Activated B cell treated with CpG ODN at 0.5 μM for 24 hours (primary cell): ENCODE results near the gene FBXL2. TPM values are rescaled to one million over a fixed set of nuclear protein-coding genes. Genes with fewer than 3 reads are reported as not detected.

Experiments
- ATAC-seq: fragments of 200-7000 bp; cut with Tn5 transposase; one replicate; pipeline ENCODE4 v1.10.0; 2021; ENCODE audit warnings: low read depth, mild to moderate bottlenecking, moderate library complexity
- CTCF ChIA-PET: fragments of 350-600 bp; sonication (Branson Sonifier 250); formaldehyde crosslinking; loops from one replicate; lab custom pipeline; 2021; ENCODE audit warnings: antibody characterized with exemption; lab: Charles Lee
- POLR2A ChIA-PET: fragments of 350-600 bp; sonication (Branson Sonifier 250); formaldehyde crosslinking; loops from one replicate; lab custom pipeline; 2021; ENCODE audit warnings: antibody characterized with exemption; lab: Charles Lee
- DNase-seq: peaks from one replicate; pipeline ENCODE4 v3.0.0; 2022
- H3K27ac Mint-ChIP-seq: one replicate; pipeline ENCODE4 v1.8.0; 2020; ENCODE audit warnings: mixed read lengths
- H3K27me3 Mint-ChIP-seq: one replicate; pipeline ENCODE4 v1.8.0; 2021; ENCODE audit warnings: mixed read lengths
- H3K36me3 Mint-ChIP-seq: one replicate; pipeline ENCODE4 v1.8.0; 2021; ENCODE audit warnings: low read depth, mixed read lengths
- H3K4me1 Mint-ChIP-seq: one replicate; pipeline ENCODE4 v1.8.0; 2021; ENCODE audit warnings: mixed read lengths
- H3K4me3 Mint-ChIP-seq: one replicate; pipeline ENCODE4 v1.8.0; 2020; ENCODE audit warnings: mild to moderate bottlenecking, mixed read lengths
- H3K9me3 Mint-ChIP-seq: one replicate; pipeline ENCODE4 v1.8.0; 2020; ENCODE audit warnings: mixed read lengths
- intact Hi-C: fragments of 100-400 bp; cut with micrococcal nuclease; formaldehyde crosslinking; loops from one replicate; pipeline ENCODE4 v1.15.1; 2024
- total RNA-seq: library from RNA; stranded (reverse); gene quantifications from 2 replicates; pipeline ENCODE4 v1.2.3, GENCODE V29; 2022
- TF ChIP-seq, protein P1 (sequence below): fragments of 200-600 bp; IDR thresholded peaks from one replicate; pipeline ENCODE4 v1.8.0; 2022; ENCODE audit warnings: antibody characterized with exemption, mild to moderate bottlenecking

The FBXL2 gene
- total RNA-seq, 1 donor from 2014 or later, result not detected

DNA sequence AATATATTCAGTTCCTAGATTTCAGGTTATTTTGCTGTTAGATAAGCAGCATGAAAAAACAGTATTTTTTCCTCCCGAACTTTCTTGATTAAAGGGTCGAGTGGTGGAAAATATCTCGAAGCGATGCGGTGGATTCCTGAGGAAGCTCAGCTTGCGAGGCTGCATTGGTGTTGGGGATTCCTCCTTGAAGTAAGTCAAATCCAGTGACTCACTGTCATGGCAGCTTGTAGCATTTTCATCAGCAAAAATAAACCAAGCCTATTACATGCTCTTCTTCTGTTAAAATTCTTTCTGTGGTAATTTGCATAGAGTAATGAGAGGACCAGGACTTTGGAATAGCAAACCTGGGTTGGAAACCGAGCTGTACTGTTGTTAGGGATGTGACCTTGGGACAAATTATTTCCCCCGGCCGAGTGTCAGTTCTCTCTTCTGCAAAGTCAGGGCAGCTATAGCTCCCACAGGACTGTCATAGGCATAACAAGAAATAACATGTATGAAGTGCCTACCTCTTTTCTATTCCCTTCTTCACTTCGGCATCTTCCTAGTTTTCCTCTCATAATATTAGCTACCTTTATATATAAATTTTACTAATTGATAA, 87.4 kb downstream of the FBXL2 start:
- intact Hi-C loops, result no loop called here
- ChIA-PET POLR2A (no interaction called here), CTCF (interaction anchor here (1.2 to 2.5 kb wide), 2 partner anchors 9 to 233 kb away, joined by 4 to 10 read pairs; no protein-coding TSS in a partner anchor)
- Mint-ChIP-seq H3K27me3 (no peaks in the 10 kb centered on the region), H3K4me3 (no peak overlapping the region), H3K36me3 (no peaks in the 10 kb centered on the region), H3K27ac (no peak overlapping the region), H3K9me3 (no peaks in the 10 kb centered on the region), H3K4me1 (no peaks in the 10 kb centered on the region)
- DNase-seq (no peak), ATAC-seq (no peak)
- TF ChIP-seq, protein P1, sequence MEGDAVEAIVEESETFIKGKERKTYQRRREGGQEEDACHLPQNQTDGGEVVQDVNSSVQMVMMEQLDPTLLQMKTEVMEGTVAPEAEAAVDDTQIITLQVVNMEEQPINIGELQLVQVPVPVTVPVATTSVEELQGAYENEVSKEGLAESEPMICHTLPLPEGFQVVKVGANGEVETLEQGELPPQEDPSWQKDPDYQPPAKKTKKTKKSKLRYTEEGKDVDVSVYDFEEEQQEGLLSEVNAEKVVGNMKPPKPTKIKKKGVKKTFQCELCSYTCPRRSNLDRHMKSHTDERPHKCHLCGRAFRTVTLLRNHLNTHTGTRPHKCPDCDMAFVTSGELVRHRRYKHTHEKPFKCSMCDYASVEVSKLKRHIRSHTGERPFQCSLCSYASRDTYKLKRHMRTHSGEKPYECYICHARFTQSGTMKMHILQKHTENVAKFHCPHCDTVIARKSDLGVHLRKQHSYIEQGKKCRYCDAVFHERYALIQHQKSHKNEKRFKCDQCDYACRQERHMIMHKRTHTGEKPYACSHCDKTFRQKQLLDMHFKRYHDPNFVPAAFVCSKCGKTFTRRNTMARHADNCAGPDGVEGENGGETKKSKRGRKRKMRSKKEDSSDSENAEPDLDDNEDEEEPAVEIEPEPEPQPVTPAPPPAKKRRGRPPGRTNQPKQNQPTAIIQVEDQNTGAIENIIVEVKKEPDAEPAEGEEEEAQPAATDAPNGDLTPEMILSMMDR, result no peak

DNA sequence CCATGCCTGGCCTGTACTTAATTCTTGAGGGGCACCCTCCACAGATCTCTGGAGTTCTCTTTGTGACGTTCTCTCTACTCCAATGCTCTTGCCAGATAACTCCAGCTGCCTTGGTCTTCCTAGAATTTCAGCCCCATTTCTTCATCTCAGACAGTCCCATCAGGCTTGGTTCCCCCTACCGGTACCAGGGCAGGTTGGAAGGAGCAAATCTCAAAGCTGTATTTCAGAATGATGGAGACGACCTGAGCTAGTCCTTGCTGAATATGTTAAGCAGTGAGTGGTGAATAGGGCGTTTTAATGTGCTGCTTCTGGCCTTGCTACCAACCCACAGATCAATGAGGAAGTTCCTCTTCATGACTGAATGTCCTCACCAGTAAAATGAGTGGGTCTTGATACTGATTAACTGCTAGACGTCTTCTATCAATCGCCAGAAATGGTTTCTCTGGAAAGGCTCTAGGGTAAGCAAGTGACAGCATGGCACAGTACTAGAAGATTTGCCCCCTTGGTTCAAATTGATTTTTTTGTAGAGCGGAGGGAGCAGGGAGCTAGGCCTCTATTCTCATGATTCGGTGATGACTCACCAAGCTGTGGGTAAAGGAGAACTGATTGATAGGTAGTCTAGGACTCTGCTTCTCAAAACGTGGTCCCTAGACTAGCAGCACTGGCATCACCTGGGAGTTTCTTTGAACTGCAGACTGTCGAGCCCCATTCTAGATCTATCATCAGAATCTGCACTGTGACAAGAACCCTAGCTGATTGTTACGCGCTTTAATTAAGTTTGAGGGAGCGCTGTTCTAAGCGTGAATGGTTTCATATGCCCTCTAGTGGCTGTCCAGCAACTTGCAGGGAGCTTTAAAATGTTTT, 95.2 kb downstream of the FBXL2 start:
- DNase-seq (no peak), ATAC-seq (peak; percentile 54)
- Mint-ChIP-seq H3K27ac (no peak overlapping the region), H3K36me3 (no peaks in the 10 kb centered on the region), H3K4me3 (no peak overlapping the region), H3K4me1 (peaks cover 2% of the 10 kb centered on the region), H3K9me3 (peaks cover 3% of the 10 kb centered on the region), H3K27me3 (peaks cover 4% of the 10 kb centered on the region)
- TF ChIP-seq, protein P1, result peak; percentile 80
- ChIA-PET CTCF (interaction anchor here (0.6 to 3.8 kb wide), 18 partner anchors 9 to 640 kb away, joined by 3 to 119 read pairs (median 5); no protein-coding TSS in a partner anchor), POLR2A (interaction anchor here (0.6 to 1.8 kb wide), 4 partner anchors 241 to 425 kb away, joined by 3 to 8 read pairs (median 6); no protein-coding TSS in a partner anchor)
- intact Hi-C loops, result loop anchor here (1.0 to 10.0 kb wide), 4 partner anchors 241 to 858 kb away; no protein-coding TSS in a partner anchor

DNA sequence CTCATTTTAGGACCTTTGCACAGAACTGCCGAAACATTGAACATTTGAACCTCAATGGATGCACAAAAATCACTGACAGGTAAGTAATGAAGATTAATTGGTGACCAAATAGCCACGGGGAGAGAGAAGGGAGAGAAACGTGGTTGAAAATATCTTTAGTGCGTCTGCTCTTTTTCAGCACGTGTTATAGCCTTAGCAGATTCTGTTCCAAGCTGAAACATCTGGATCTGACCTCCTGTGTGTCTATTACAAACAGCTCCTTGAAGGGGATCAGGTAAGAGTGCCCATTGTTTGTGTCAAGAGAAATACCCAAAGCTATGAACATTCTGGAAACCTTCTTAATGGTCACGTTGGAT, 95.8 kb downstream of the FBXL2 start:
- H3K4me1 Mint-ChIP-seq, result peaks cover 2% of the 10 kb centered on the region
- no peaks in the 10 kb centered on the region for H3K36me3 Mint-ChIP-seq
- no peak overlapping the region for H3K27ac Mint-ChIP-seq
- ChIA-PET CTCF (interaction anchor here (0.5 to 3.8 kb wide), 18 partner anchors 9 to 833 kb away, joined by 3 to 119 read pairs (median 5); no protein-coding TSS in a partner anchor), POLR2A (interaction anchor here (0.6 to 1.8 kb wide), 4 partner anchors 242 to 425 kb away, joined by 3 to 8 read pairs (median 6); no protein-coding TSS in a partner anchor)
- intact Hi-C loops, result loop anchor here (1.0 to 10.0 kb wide), 4 partner anchors 242 to 858 kb away; no protein-coding TSS in a partner anchor
- ATAC-seq, result no peak
- TF ChIP-seq, protein P1, result no peak
- H3K27me3 Mint-ChIP-seq, result peaks cover 4% of the 10 kb centered on the region
- no peak for DNase-seq
- H3K4me3 Mint-ChIP-seq, result no peak overlapping the region
- H3K9me3 Mint-ChIP-seq, result peaks cover 3% of the 10 kb centered on the region

DNA sequence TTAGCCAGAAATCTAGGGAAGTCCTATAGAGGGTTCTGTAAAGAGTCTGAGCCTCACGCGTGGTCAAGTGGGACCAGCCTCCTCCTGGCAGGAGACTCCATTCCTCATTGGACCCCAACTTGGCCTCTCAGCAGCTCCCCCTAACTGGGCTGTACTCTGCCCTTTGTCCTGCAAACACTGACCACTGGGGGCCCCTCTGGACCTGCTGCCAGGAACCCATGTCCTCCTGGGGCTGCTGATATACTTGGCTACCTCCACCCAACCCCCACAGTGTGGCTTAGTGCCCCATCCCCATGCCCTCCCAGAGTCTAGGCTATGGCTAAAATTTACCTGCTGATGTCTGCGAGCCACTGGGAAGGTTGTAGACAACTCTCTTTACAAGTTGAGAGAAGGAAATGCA, 100.2 kb downstream of the FBXL2 start:
- TF ChIP-seq, protein P1, result no peak
- Mint-ChIP-seq H3K9me3 (no peaks in the 10 kb centered on the region), H3K4me1 (peaks cover 2% of the 10 kb centered on the region), H3K27ac (no peak overlapping the region), H3K4me3 (no peak overlapping the region), H3K36me3 (no peaks in the 10 kb centered on the region), H3K27me3 (no peaks in the 10 kb centered on the region)
- POLR2A ChIA-PET, result no interaction called here
- CTCF ChIA-PET, result no interaction called here
- ATAC-seq (no peak), DNase-seq (no peak)
- intact Hi-C loops, result loop anchor here (10.0 kb wide), 2 partner anchors 407 to 863 kb away; no protein-coding TSS in a partner anchor

DNA sequence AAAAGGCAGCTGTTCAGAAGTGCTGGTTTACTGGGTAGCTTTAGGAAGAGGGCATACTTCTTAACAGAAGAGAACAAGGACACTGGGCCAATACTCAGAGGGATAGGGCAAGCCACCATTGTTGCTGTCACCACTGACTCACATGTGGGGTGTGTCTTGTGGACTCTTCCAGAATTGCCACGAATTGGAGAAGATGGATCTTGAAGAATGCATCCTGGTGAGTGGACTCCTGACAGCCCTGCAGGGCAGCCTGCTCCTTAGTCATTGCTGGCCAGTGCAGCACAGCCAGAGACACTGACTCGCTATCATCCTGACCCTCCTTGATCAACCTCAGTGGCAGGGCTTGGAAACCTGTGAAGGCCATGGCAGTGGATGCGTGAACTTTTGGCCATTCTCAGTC, 100.7 kb downstream of the FBXL2 start:
- TF ChIP-seq, protein P1, result no peak
- CTCF ChIA-PET, result no interaction called here
- no peak for DNase-seq
- H3K27ac Mint-ChIP-seq, result no peak overlapping the region
- H3K9me3 Mint-ChIP-seq, result no peaks in the 10 kb centered on the region
- POLR2A ChIA-PET, result no interaction called here
- peaks cover 1% of the 10 kb centered on the region for H3K4me1 Mint-ChIP-seq
- ATAC-seq, result no peak
- no peak overlapping the region for H3K4me3 Mint-ChIP-seq
- H3K27me3 Mint-ChIP-seq, result no peaks in the 10 kb centered on the region
- intact Hi-C loops, result loop anchor here (10.0 kb wide), 2 partner anchors 407 to 863 kb away; no protein-coding TSS in a partner anchor
- H3K36me3 Mint-ChIP-seq, result no peaks in the 10 kb centered on the region
